Cardiac fibroblast (primary cell): ENCODE measurements around the gene TJP3.

Experiments used
- DNase-seq, 2 donors: peaks; one replicate each; pipeline versions ENCODE4 v3.0.0 to v3.0.0-alpha.2; 2010; ENCODE audit warnings: low read depth in 2 of 2
- H3K4me3 ChIP-seq, 2 donors: replicated peaks in 1 of 2; 1 replicate in 1 of 2; 2 replicates in 1 of 2; pipeline ENCODE4 v1.5.1; 2011; ENCODE audit warnings: low read depth in 2 of 2, low read length in 2 of 2, mild to moderate bottlenecking in 2 of 2, moderate library complexity in 1 of 2
- TF ChIP-seq, protein P1 (sequence below): IDR thresholded peaks from one replicate; pipeline ENCODE4 v1.5.1; 2011; ENCODE audit warnings: low read depth, mild to moderate bottlenecking, low read length, inconsistent platforms

TJP3 gene

DNA sequence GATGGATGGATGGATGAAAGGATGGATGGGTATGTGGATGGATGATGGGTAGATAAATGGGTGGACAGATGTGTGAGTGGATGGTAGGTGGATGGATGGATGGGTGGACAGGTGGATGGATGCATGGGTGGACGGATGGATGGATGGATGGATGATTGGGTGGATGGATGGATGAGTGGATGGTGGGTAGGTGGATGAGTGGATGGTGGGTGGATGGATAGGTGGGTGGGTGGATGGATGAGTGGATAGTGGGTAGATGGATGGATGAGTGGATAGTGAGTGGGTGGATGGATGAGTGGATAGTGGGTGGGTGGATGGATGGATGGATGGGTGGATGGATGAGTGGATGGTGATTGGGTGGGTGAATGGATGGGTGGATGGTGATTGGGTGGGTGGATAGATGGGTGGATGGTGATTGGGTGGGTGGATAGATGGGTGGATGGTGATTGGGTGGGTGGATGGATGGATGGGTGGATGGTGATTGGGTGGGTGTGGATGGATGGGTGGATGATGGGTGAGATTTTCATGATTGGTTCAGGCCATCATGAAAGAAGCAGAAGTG lies 68.4 kb downstream of the TJP3 start:
- DNase-seq: no peak
- TF ChIP-seq, protein P1, sequence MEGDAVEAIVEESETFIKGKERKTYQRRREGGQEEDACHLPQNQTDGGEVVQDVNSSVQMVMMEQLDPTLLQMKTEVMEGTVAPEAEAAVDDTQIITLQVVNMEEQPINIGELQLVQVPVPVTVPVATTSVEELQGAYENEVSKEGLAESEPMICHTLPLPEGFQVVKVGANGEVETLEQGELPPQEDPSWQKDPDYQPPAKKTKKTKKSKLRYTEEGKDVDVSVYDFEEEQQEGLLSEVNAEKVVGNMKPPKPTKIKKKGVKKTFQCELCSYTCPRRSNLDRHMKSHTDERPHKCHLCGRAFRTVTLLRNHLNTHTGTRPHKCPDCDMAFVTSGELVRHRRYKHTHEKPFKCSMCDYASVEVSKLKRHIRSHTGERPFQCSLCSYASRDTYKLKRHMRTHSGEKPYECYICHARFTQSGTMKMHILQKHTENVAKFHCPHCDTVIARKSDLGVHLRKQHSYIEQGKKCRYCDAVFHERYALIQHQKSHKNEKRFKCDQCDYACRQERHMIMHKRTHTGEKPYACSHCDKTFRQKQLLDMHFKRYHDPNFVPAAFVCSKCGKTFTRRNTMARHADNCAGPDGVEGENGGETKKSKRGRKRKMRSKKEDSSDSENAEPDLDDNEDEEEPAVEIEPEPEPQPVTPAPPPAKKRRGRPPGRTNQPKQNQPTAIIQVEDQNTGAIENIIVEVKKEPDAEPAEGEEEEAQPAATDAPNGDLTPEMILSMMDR: no peak
- no peak overlapping the region for H3K4me3 ChIP-seq

DNA sequence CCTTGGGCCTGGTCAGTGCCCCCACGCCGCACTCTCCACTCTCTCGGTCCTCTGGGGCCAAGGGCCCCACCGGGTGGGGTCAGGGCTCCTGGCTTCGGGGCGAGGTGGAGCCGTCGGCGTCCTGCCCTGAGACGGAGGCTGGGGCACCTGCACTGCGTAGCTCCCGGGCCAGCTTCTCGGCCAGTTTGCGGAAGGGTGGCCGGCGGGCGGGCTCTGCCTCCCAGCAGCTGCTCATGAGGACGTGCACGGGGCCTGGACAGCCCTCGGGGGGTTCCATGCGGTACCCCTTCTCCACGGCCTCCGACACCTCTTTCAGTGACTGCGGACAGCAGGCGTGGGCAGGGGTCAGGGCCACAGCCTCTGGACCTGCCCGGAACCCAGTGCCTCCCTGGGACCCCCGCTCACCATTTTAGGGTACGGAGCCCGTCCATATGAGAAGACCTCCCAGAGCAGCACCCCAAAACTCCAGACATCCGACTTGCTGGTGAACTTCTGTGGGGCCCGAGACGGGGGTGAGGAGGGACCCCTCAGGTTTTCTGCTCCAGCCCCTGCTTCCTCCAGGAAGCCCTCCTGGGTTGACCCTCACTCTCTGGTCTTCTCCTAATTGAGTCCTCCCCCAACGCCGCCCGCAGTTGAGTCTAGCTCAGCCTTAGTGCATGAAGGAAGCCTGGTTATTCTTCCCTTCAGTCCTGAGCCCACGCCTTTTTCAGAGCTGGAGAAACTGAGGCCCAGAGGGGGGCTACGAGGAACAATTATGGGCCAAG lies 70.1 kb downstream of the TJP3 start:
- no peak for DNase-seq
- no peak overlapping the region for H3K4me3 ChIP-seq
- TF ChIP-seq, protein P1: no peak

DNA sequence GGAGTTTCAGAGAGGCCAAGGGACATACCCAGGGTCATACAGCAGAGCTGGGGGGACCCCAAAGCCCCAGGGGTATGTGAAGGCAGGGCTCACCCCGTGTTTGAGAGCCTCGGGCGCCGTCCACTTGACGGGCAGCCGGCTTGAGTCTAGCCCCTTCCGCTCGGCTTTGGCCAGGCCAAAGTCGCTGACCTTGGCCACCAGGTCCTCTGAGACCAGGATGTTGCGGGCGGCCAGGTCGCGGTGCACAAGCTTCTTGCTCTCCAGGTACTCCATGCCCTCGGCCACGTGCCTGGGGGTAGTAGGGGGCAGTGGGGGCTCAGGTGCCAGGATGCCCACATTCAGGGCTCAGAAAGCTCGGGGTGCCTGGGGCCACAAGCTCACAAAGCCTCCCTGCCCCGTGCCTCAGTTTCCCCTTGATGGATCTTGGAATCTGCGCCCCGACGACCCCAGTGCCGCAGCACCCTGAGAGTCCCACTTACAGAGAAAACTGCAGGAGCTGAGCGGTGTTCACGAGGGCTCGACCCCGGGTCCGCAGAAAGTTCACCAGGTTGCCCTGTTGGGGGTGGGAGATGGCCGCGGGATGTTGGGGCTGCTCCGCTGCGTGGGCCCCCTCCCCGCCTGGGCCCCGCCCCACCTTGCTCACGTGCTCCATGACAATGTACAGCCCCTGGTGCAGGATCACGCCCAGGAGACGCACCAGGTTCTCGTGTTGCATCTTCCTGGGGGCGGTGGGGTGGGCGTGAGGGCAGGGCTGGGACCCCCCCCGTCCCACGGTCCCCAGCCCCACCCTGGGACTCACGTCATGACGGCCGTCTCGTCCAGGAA lies 70.9 kb downstream of the TJP3 start:
- H3K4me3 ChIP-seq: no peak overlapping the region
- TF ChIP-seq, protein P1: no peak
- DNase-seq: no peak

DNA sequence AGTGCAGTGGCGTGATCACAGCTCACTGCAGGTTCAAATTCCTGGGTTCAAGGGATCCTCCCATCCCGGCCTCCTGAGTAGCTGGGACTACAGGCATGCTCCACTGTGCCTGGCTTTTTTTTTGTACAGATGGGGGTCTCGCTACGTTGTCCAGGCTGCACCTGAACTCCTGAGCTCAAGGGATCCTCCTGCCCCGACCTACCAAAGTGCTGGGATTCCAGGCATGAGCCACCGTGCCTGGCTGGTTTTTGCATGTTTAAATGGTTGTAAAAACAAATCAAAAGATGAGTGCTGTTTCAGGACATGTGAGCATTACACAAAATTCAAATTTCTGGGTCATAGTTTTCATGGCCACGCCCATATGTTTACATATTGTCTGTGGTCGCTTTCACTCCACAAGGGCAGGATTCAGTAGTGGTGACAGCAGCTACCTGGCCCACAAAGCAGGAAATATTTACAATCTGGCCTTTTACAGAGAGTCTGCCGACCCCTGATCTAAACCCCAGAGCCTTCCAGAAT lies 72.7 kb downstream of the TJP3 start:
- TF ChIP-seq, protein P1: no peak
- DNase-seq: no peak
- no peak overlapping the region for H3K4me3 ChIP-seq

DNA sequence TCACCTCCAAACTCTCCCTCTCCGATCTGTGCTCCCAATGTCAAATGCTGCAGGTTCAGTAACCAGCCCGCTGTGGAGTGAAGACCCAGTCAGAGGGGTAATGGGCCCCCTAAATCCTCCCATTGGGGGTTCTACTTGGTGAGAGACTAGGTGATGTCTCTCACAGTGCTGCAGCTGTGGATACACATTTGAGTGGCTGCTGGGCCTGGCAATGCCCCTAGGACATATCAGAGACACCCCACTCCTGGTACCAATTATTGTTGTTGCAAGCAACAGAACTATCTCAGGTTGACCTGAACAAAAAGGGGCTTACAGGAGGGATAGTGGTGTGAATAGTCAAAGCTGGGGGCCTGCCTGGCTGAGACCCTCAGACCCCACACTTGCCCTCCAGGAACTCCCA lies 73.4 kb downstream of the TJP3 start:
- no peak overlapping the region for H3K4me3 ChIP-seq
- TF ChIP-seq, protein P1: no peak
- DNase-seq: no peak

DNA sequence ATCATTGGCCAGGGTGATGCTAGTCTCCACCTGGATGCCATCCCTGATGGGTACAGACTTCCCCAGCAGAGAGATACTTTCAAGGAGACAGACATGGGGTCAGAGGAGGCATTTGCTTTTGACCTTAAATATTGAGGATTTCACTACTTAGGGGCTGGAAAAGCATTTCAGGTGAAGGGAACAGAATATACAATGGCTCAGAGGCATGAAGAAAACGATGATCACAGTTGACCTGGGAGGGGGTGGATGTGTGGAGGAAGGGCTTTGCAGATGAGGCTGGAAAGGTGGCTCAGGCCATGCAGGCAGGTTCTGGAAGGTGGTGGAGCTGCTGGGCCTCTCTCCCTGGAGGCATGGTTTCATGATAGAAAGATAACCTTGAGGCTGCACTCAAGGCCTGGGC lies 74.1 kb downstream of the TJP3 start:
- TF ChIP-seq, protein P1: no peak
- no peak overlapping the region for H3K4me3 ChIP-seq
- DNase-seq: no peak
